BLaER1 treated with 17β-estradiol and CSF1 and Interleukin-3, amounts not matched to agents 10 nM and 100 nM (cell line): ENCODE results near the gene SPATS2.

Source experiments
- H3K27ac ChIP-seq, 11 experiments: shearing (Covaris generic); formaldehyde crosslinking; 2 replicates each; pipeline ENCODE4 v1.8.1; 2022
- H3K27me3 ChIP-seq, 11 experiments: shearing (Covaris generic); formaldehyde crosslinking; 2 replicates each; pipeline ENCODE4 v1.8.1; 2022
- H3K36me3 ChIP-seq, 11 experiments: shearing (Covaris generic); formaldehyde crosslinking; 2 replicates each; pipeline ENCODE4 v1.8.1; 2022
- H3K4me1 ChIP-seq, 10 experiments: shearing (Covaris generic); formaldehyde crosslinking; 2 replicates each; pipeline ENCODE4 v1.8.1; 2022
- H3K4me2 ChIP-seq, 11 experiments: shearing (Covaris generic); formaldehyde crosslinking; 2 replicates each; pipeline ENCODE4 v1.8.1; 2022
- H3K4me3 ChIP-seq, 10 experiments: shearing (Covaris generic); formaldehyde crosslinking; 2 replicates each; pipeline ENCODE4 v1.8.1; 2022
- H3K9ac ChIP-seq, 11 experiments: shearing (Covaris generic); formaldehyde crosslinking; 2 replicates each; pipeline ENCODE4 v1.8.1; 2022
- H3K9me3 ChIP-seq, 11 experiments: shearing (Covaris generic); formaldehyde crosslinking; replicated peaks in 1 of 11; 2 replicates each; pipeline ENCODE4 v1.8.1; 2022
- H4K20me1 ChIP-seq, 11 experiments: shearing (Covaris generic); formaldehyde crosslinking; 2 replicates each; pipeline ENCODE4 v1.8.1; 2022
- Cebpa-rat ChIP-seq, 11 experiments: shearing (Covaris generic); IDR thresholded peaks; 2 replicates each; pipeline ENCODE4 v1.8.1; 2022

Gene SPATS2

GRCh38 chr12:49400304-49400703 is 33.0 kb downstream of the SPATS2 start:
- Histone ChIP-seq H3K27me3 (no peaks in the 10 kb centered on the region), H3K4me1 (peaks cover 0 to 8% (median 0%) of the 10 kb centered on the region in 10 experiments; a peak in 1 of 20 replicates), H3K4me2 (no peak overlapping the region), H3K9ac (no peak overlapping the region), H3K9me3 (peaks cover 0 to 4% (median 2%) of the 10 kb centered on the region in 11 experiments; a peak in 8 of 22 replicates), H3K4me3 (no peak overlapping the region), H4K20me1 (peaks cover 0 to 91% (median 35%) of the 10 kb centered on the region in 11 experiments; a peak in 16 of 22 replicates), H3K27ac (no peak overlapping the region), H3K36me3 (peaks cover 0 to 17% (median 3%) of the 10 kb centered on the region in 11 experiments; a peak in 9 of 22 replicates)
- no peak for TF ChIP-seq Cebpa-rat (IDR thresholded peaks at IDR 0.05)

- H3K4me2 ChIP-seq, result no peak overlapping the region
- no peak for TF ChIP-seq Cebpa-rat (IDR thresholded peaks at IDR 0.05)
- peaks cover 0 to 7% (median 0%) of the 10 kb centered on the region in 10 experiments; a peak in 1 of 20 replicates for H3K4me1 ChIP-seq
These were observed 36.7 kb downstream of the SPATS2 start for GRCh38 chr12:49403971-49404450.

GRCh38 chr12:49404956-49405355 is 37.7 kb downstream of the SPATS2 start:
- H3K4me2 ChIP-seq, result no peak overlapping the region
- H4K20me1 ChIP-seq, result peaks cover 0 to 85% (median 34%) of the 10 kb centered on the region in 11 experiments; a peak in 15 of 22 replicates
- peaks cover 5 to 36% (median 21%) of the 10 kb centered on the region in 11 experiments; a peak in 14 of 22 replicates for H3K36me3 ChIP-seq
- no peak overlapping the region for H3K27ac ChIP-seq
- H3K9me3 ChIP-seq, result no peaks in the 10 kb centered on the region
- no peaks in the 10 kb centered on the region for H3K27me3 ChIP-seq
- H3K4me3 ChIP-seq, result no peak overlapping the region
- no peak for TF ChIP-seq Cebpa-rat (IDR thresholded peaks at IDR 0.05)
- H3K9ac ChIP-seq, result no peak overlapping the region
- 0 out of 20 replicates have a peak, but pooled peaks cover 0 to 5% (median 0%) of the 10 kb centered on the region in 10 experiments for H3K4me1 ChIP-seq

More at GRCh38 chr12:49403971-49404450, 36.7 kb downstream of the SPATS2 start:
- Histone ChIP-seq H4K20me1 (peaks cover 0 to 92% (median 34%) of the 10 kb centered on the region in 11 experiments; a peak in 15 of 22 replicates), H3K9ac (no peak overlapping the region), H3K4me3 (no peak overlapping the region), H3K9me3 (no peaks in the 10 kb centered on the region), H3K27ac (no peak overlapping the region), H3K27me3 (no peaks in the 10 kb centered on the region), H3K36me3 (peaks cover 5 to 34% (median 21%) of the 10 kb centered on the region in 11 experiments; a peak in 14 of 22 replicates)

GRCh38 chr12:49410818-49411217 is 43.6 kb downstream of the SPATS2 start:
- Histone ChIP-seq H3K4me1 (peaks cover 0 to 9% (median 0%) of the 10 kb centered on the region in 10 experiments; a peak in 3 of 20 replicates), H4K20me1 (peaks cover 0 to 59% (median 8%) of the 10 kb centered on the region in 11 experiments; a peak in 10 of 22 replicates), H3K9ac (no peak overlapping the region), H3K9me3 (no peaks in the 10 kb centered on the region), H3K4me3 (no peak overlapping the region), H3K36me3 (peaks cover 6 to 40% (median 26%) of the 10 kb centered on the region in 11 experiments; a peak in 15 of 22 replicates), H3K27ac (no peak overlapping the region), H3K4me2 (no peak overlapping the region), H3K27me3 (no peaks in the 10 kb centered on the region)
- TF ChIP-seq Cebpa-rat (IDR thresholded peaks at IDR 0.05), result no peak

GRCh38 chr12:49413010-49413409 is 45.7 kb downstream of the SPATS2 start:
- no peak for TF ChIP-seq Cebpa-rat (IDR thresholded peaks at IDR 0.05)
- H3K4me3 ChIP-seq, result no peak overlapping the region
- peaks cover 0 to 9% (median 0%) of the 10 kb centered on the region in 10 experiments; a peak in 3 of 20 replicates for H3K4me1 ChIP-seq
- peaks cover 3 to 22% (median 14%) of the 10 kb centered on the region in 11 experiments; a peak in 10 of 22 replicates for H3K36me3 ChIP-seq
- no peak overlapping the region for H3K4me2 ChIP-seq
- peaks cover 0 to 61% (median 7%) of the 10 kb centered on the region in 11 experiments; a peak in 9 of 22 replicates for H4K20me1 ChIP-seq
- no peak overlapping the region for H3K27ac ChIP-seq
- no peaks in the 10 kb centered on the region for H3K27me3 ChIP-seq
- no peak overlapping the region for H3K9ac ChIP-seq
- H3K9me3 ChIP-seq, result no peaks in the 10 kb centered on the region

GRCh38 chr12:49413796-49414195 is 46.5 kb downstream of the SPATS2 start:
- no peak overlapping the region for H3K27ac ChIP-seq
- H3K4me1 ChIP-seq, result peaks cover 0 to 9% (median 4%) of the 10 kb centered on the region in 10 experiments; a peak in 14 of 20 replicates
- TF ChIP-seq Cebpa-rat (IDR thresholded peaks at IDR 0.05), result no peak
- H3K36me3 ChIP-seq, result peaks cover 0 to 21% (median 6%) of the 10 kb centered on the region in 11 experiments; a peak in 8 of 22 replicates
- H3K9me3 ChIP-seq, result no peaks in the 10 kb centered on the region
- peaks cover 0 to 63% (median 9%) of the 10 kb centered on the region in 11 experiments; a peak in 12 of 22 replicates for H4K20me1 ChIP-seq
- no peak overlapping the region for H3K9ac ChIP-seq
- H3K27me3 ChIP-seq, result no peaks in the 10 kb centered on the region
- no peak overlapping the region for H3K4me3 ChIP-seq
- no peak overlapping the region for H3K4me2 ChIP-seq

GRCh38 chr12:49414364-49414763 is 47.1 kb downstream of the SPATS2 start:
- peaks cover 0 to 18% (median 5%) of the 10 kb centered on the region in 11 experiments; a peak in 7 of 22 replicates for H3K36me3 ChIP-seq
- TF ChIP-seq Cebpa-rat (IDR thresholded peaks at IDR 0.05), result no peak
- no peak overlapping the region for H3K4me3 ChIP-seq
- peaks cover 0 to 64% (median 11%) of the 10 kb centered on the region in 11 experiments; a peak in 12 of 22 replicates for H4K20me1 ChIP-seq
- H3K9ac ChIP-seq, result no peak overlapping the region
- H3K4me2 ChIP-seq, result no peak overlapping the region
- H3K4me1 ChIP-seq, result peaks cover 0 to 11% (median 9%) of the 10 kb centered on the region in 10 experiments; a peak in 14 of 20 replicates
- H3K27ac ChIP-seq, result no peak overlapping the region
- no peaks in the 10 kb centered on the region for H3K27me3 ChIP-seq
- H3K9me3 ChIP-seq, result no peaks in the 10 kb centered on the region

GRCh38 chr12:49415521-49415970 is 48.3 kb downstream of the SPATS2 start:
- Histone ChIP-seq H3K4me2 (no peak overlapping the region), H3K27ac (no peak overlapping the region), H3K9ac (no peak overlapping the region), H4K20me1 (peaks cover 0 to 73% (median 11%) of the 10 kb centered on the region in 11 experiments; a peak in 12 of 22 replicates), H3K4me3 (no peak overlapping the region), H3K4me1 (peaks cover 0 to 13% (median 8%) of the 10 kb centered on the region in 10 experiments; a peak in 14 of 20 replicates), H3K27me3 (no peaks in the 10 kb centered on the region), H3K9me3 (no peaks in the 10 kb centered on the region), H3K36me3 (peaks cover 0 to 20% (median 5%) of the 10 kb centered on the region in 11 experiments; a peak in 4 of 22 replicates)
- no peak for TF ChIP-seq Cebpa-rat (IDR thresholded peaks at IDR 0.05)

GRCh38 chr12:49416892-49417291 is 49.6 kb downstream of the SPATS2 start:
- TF ChIP-seq Cebpa-rat (IDR thresholded peaks at IDR 0.05), result no peak
- no peak overlapping the region for H3K4me2 ChIP-seq
- no peak overlapping the region for H3K9ac ChIP-seq
- H3K27me3 ChIP-seq, result no peaks in the 10 kb centered on the region
- peaks cover 0 to 19% (median 4%) of the 10 kb centered on the region in 11 experiments; a peak in 4 of 22 replicates for H3K36me3 ChIP-seq
- no peak overlapping the region for H3K4me3 ChIP-seq
- H4K20me1 ChIP-seq, result peaks cover 0 to 74% (median 11%) of the 10 kb centered on the region in 11 experiments; a peak in 12 of 22 replicates
- no peaks in the 10 kb centered on the region for H3K9me3 ChIP-seq
- peaks cover 0 to 13% (median 7%) of the 10 kb centered on the region in 10 experiments; a peak in 11 of 20 replicates for H3K4me1 ChIP-seq
- no peak overlapping the region for H3K27ac ChIP-seq
